BE2C (cell line): ENCODE data around the gene TMPRSS5.
A peak's percentile ranks its signal among the peaks of the same experiment; 100 is the strongest.

Experiments
- DNase-seq: peaks from one replicate; pipeline ENCODE4 v3.0.0-alpha.2; 2020
- H3K27me3 ChIP-seq: fragments of 250-450 bp; sonication (Bioruptor Pico); 2 replicates; pipeline ENCODE4 v1.5.1; 2020; ENCODE audit warnings: mild to moderate bottlenecking
- H3K36me3 ChIP-seq: fragments of 250-450 bp; sonication (Bioruptor Pico); 2 replicates; pipeline ENCODE4 v1.5.1; 2020; ENCODE audit warnings: mild to moderate bottlenecking
- H3K4me1 ChIP-seq: fragments of 250-450 bp; sonication (Bioruptor Pico); 2 replicates; pipeline ENCODE4 v1.5.1; 2020
- H3K4me3 ChIP-seq: 2 replicates; pipeline ENCODE4 v1.5.1; 2011; ENCODE audit warnings: low read depth, low read length
- H3K9me3 ChIP-seq: fragments of 250-450 bp; sonication (Bioruptor Pico); 2 replicates; pipeline ENCODE4 v1.5.1; 2020
- CTCF ChIP-seq: IDR thresholded peaks from 2 replicates; pipeline ENCODE4 v1.5.1; 2012; ENCODE audit warnings: mild to moderate bottlenecking, low read depth, low read length

The TMPRSS5 gene

GRCh38 chr11:113695207-113695606, 10.9 kb downstream of the TMPRSS5 start:
- no peak for TF ChIP-seq CTCF
- H3K36me3 ChIP-seq: no peaks in the 10 kb centered on the region
- H3K4me1 ChIP-seq: peaks cover 12% of the 10 kb centered on the region
- DNase-seq: no peak
- no peaks in the 10 kb centered on the region for H3K27me3 ChIP-seq
- no peak overlapping the region for H3K4me3 ChIP-seq
- no peaks in the 10 kb centered on the region for H3K9me3 ChIP-seq

- TF ChIP-seq CTCF: no peak
- Histone ChIP-seq H3K4me1 (peaks cover 13% of the 10 kb centered on the region), H3K36me3 (no peaks in the 10 kb centered on the region), H3K27me3 (no peaks in the 10 kb centered on the region), H3K4me3 (no peak overlapping the region), H3K9me3 (no peaks in the 10 kb centered on the region)
- DNase-seq: no peak
These were observed 11.7 kb downstream of the TMPRSS5 start for GRCh38 chr11:113694390-113694789.

- TF ChIP-seq CTCF: no peak
- no peak for DNase-seq
- no peaks in the 10 kb centered on the region for H3K36me3 ChIP-seq
- H3K4me3 ChIP-seq: no peak overlapping the region
- no peaks in the 10 kb centered on the region for H3K27me3 ChIP-seq
- no peaks in the 10 kb centered on the region for H3K9me3 ChIP-seq
- peaks cover 13% of the 10 kb centered on the region for H3K4me1 ChIP-seq
These were observed 13.1 kb downstream of the TMPRSS5 start for GRCh38 chr11:113693030-113693429.

DNA sequence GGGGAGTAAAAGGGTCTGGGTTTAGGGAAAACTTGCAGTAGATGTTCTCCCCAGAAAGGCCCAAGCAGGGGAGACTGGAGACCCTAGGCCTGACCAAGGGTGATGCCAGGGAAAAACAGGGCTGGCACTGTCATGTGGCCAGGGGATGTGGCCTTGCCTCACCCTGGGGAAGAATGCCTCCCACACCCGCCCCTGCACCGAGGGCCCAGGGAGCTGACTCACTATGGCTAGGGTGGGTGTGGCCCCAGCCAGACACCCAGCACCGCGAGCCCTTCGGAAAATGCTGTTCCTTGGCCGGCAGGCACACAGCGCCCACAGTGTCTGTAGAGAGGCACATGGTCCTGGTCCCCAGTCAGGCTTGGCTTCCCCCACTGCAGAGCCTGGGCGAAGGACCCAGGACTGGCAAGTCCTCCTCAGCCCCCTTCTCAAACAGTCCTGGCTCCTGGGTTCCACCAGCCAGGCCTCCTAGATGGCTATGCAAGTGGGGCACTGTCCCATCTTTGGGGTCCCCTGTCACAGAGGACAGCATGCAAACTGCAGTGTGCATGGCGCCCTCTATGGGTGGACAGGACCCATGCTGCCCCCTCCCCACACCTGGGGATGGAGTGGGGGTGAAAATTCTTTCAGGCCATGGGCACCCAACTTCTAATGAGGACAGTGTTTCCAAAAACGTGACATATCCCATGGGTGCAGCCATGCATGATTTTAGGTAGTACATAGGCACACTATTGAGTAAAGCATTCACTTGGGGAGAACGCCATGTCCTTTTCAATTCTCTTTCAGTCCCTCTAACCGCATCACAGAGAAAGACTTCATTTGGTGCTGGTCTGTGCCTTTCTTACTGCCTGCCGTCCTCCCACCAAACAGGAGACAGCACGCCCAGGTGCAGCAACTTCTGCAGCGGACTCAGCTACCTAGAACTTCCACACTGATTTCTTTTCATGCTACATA, 15.2 kb downstream of the TMPRSS5 start:
- Histone ChIP-seq H3K27me3 (no peaks in the 10 kb centered on the region), H3K36me3 (no peaks in the 10 kb centered on the region), H3K4me1 (peaks cover 13% of the 10 kb centered on the region), H3K9me3 (no peaks in the 10 kb centered on the region), H3K4me3 (no peak overlapping the region)
- peak; percentile 82 for DNase-seq
- peak; percentile 92 for TF ChIP-seq CTCF

DNA sequence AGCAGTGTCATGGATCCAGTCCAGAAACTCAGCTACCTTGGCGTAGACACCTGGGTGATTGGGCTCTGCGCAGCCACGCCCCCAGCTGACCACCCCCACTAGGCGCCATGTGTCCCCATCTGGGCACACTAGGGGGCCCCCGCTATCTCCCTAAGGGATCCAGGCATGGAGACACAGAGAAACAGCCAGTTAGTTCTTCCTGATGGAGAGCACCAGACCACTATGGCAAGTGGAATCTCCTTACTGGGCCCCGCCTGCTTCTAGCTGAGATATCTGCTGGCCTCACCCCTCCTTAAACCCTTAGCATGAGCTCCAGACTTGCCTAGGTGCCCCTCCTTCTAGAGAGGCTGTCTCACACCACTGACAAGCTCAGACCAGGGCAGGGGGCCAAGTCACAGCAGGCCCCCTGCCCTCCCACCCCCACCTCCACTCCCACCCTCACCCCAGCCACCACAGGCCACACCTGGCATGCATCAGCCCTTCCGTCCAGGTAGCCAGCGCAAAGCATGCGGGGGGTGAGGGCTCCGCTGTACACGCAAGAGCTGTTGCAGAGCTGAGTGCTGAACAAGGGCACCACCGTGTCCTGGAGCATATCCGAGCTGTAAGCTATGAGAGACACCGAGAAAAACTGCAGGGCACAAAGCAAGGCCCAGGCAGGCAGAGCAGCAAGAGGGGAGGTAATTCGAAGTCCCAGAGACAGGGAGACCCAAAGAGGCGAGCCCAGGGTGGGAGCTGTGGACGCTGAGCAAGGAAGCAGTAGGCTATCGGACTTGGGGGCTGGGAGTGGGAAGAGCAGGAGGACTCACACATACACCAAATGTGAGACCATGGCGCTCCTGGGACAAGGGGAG, 16.1 kb downstream of the TMPRSS5 start:
- no peak for DNase-seq
- Histone ChIP-seq H3K9me3 (no peaks in the 10 kb centered on the region), H3K36me3 (no peaks in the 10 kb centered on the region), H3K27me3 (no peaks in the 10 kb centered on the region), H3K4me1 (peaks cover 13% of the 10 kb centered on the region), H3K4me3 (no peak overlapping the region)
- no peak for TF ChIP-seq CTCF
